Common myeloid progenitor, CD34-positive (primary cell): ENCODE measurements around the gene TP53I13.

Source experiments
- CTCF ChIA-PET: fragments of 350-600 bp; sonication (Branson Sonifier 250); formaldehyde crosslinking; loops from one replicate; lab custom pipeline; 2021; ENCODE audit warnings: antibody characterized with exemption; lab: Charles Lee
- POLR2A ChIA-PET: fragments of 350-600 bp; sonication (Branson Sonifier 250); formaldehyde crosslinking; loops from one replicate; lab custom pipeline; 2021; ENCODE audit warnings: antibody characterized with exemption; lab: Charles Lee
- DNase-seq, 3 donors: peaks; one replicate each; pipeline versions ENCODE4 v3.0.0 to v3.0.0-alpha.2; 2013
- H3K27ac ChIP-seq, 2 experiments: 1 replicate in 1 of 2; 2 replicates in 1 of 2; pipeline ENCODE4 v1.7.0; 2013; ENCODE audit warnings: inconsistent platforms in 2 of 2, low read length in 2 of 2, mild to moderate bottlenecking in 2 of 2, low read depth in 1 of 2, moderate library complexity in 1 of 2; ENCODE audit not compliant: severe bottlenecking in 2 of 2, insufficient read depth in 1 of 2, poor library complexity in 1 of 2
- H3K27me3 ChIP-seq, 5 experiments: replicated peaks in 2 of 5; 1 replicate in 3 of 5; 2 replicates in 2 of 5; pipeline versions ENCODE4 v1.6.1 to v1.7.0; 2013; ENCODE audit warnings: low read length in 4 of 5, mild to moderate bottlenecking in 2 of 5, moderate library complexity in 2 of 5, inconsistent platforms in 1 of 5; ENCODE audit not compliant: insufficient read depth in 5 of 5, control insufficient read depth in 4 of 5
- H3K36me3 ChIP-seq, 4 experiments: 1 replicate in 2 of 4; 2 replicates in 2 of 4; pipeline versions ENCODE4 v1.6.1 to v1.7.0; 2013; ENCODE audit warnings: low read length in 3 of 4, control low read depth in 1 of 4, mild to moderate bottlenecking in 1 of 4; ENCODE audit not compliant: control insufficient read depth in 4 of 4, insufficient read depth in 4 of 4
- H3K4me1 ChIP-seq, 4 experiments: 1 replicate in 3 of 4; 2 replicates in 1 of 4; pipeline versions ENCODE4 v1.6.1 to v1.7.1; 2013; ENCODE audit warnings: low read length in 3 of 4, mild to moderate bottlenecking in 3 of 4, control low read depth in 1 of 4, inconsistent platforms in 1 of 4, moderate library complexity in 1 of 4; ENCODE audit not compliant: control insufficient read depth in 4 of 4, insufficient read depth in 4 of 4; ENCODE audit errors: control extremely low read depth in 1 of 4
- H3K4me3 ChIP-seq, 7 experiments: 1 replicate in 4 of 7; 2 replicates in 3 of 7; pipeline versions ENCODE4 v1.5.1 to v1.7.0; 2013; ENCODE audit warnings: mild to moderate bottlenecking in 7 of 7, low read length in 6 of 7, moderate library complexity in 6 of 7, inconsistent platforms in 2 of 7, low read depth in 2 of 7, control low read depth in 1 of 7; ENCODE audit not compliant: insufficient read depth in 4 of 7, control insufficient read depth in 1 of 7; ENCODE audit errors: extremely low read depth in 1 of 7
- H3K9me3 ChIP-seq, 5 experiments: 1 replicate in 4 of 5; 2 replicates in 1 of 5; pipeline versions ENCODE4 v1.6.1 to v1.7.1; 2013; ENCODE audit warnings: low read length in 4 of 5, mild to moderate bottlenecking in 2 of 5, inconsistent platforms in 1 of 5, low read depth in 1 of 5, moderate library complexity in 1 of 5; ENCODE audit not compliant: control insufficient read depth in 4 of 5, insufficient read depth in 2 of 5; ENCODE audit errors: control extremely low read depth in 1 of 5
- WGBS: methylation state at CpG from one replicate; pipeline ENCODE4 v1.1.5; 2013; ENCODE audit not compliant: insufficient coverage; 5-methylcytosine and 5-hydroxymethylcytosine counted together

Gene TP53I13

DNA sequence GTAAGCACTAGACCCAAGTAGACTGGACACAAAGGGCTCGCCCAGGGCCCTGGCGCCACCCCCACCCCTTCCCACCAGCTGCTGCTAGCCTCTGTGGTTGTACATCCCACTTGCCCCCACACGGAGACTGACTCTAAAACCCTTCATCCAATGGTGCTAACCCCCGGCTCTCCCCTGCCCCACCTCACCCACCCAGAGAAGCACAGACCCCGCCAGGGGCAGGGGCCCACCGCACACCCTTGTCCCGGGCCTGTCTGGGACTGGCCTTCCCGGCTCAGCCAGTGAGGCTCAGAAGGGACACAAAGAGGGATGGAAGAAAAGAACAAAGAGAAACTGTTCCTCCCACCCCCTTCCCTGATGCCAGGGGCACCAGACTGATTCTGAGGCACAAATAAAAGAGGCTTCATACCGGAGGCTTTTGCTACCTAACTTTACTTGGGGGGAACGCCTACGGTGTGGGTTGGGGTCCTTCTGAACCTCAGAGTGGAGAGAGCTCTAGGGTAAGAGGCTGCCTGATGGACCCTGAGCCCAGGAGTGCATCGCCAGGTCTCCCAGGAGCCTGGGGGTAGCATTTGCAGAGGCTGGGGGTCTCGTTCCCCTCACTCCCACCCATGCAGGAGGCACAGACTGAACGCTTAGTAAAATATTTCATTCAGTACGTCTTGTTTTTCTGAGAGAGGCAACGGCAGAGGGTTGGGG is 46.0 kb downstream of the TP53I13 start:
- no peaks in the 10 kb centered on the region for H3K9me3 ChIP-seq
- peak overlapping the region in 5 of 7 experiments; percentile 50 to 82 (median 65) for H3K4me3 ChIP-seq
- H3K4me1 ChIP-seq = peaks cover 2 to 62% (median 56%) of the 10 kb centered on the region in 4 experiments
- H3K27ac ChIP-seq = no peak overlapping the region
- CTCF ChIA-PET = interaction anchor here (0.9 to 7.8 kb wide), 8 partner anchors 9 to 165 kb away, joined by 3 to 179 read pairs (median 15); partner anchors contain the start of gene ANKRD13B
- H3K27me3 ChIP-seq = peaks cover 0 to 31% (median 8%) of the 10 kb centered on the region in 5 experiments
- POLR2A ChIA-PET = interaction anchor here (0.6 kb wide), 1 partner anchor 78 kb away, joined by 3 read pairs; no protein-coding TSS in a partner anchor
- peaks cover 0 to under 1% (median 0%) of the 10 kb centered on the region in 4 experiments for H3K36me3 ChIP-seq
- 64% methylated on average over 10 of the region's 16 CpGs for WGBS
- no peak for DNase-seq

DNA sequence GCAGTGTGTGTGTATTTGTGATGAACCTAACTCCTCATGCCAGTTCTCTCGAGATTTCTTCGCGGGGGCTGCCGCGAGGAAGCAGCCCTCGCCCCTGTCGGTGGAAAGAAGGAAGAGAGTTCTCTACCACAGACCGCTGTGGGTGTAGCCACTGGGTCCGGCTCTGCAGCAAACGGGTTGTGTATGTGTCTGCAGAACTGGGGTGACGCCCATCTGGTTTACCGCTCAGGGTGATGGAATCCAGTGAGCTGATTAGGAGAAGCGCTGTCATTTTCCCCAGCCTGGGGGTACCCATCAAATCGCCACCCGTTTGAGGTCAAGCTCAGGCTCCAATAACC is 46.5 kb downstream of the TP53I13 start:
- H3K9me3 ChIP-seq = no peaks in the 10 kb centered on the region
- no peaks in the 10 kb centered on the region for H3K36me3 ChIP-seq
- ChIA-PET POLR2A (interaction anchor here (0.6 kb wide), 1 partner anchor 34 kb away, joined by 3 read pairs; no protein-coding TSS in a partner anchor), CTCF (interaction anchor here (0.8 to 7.8 kb wide), 10 partner anchors 9 to 165 kb away, joined by 3 to 179 read pairs (median 8); partner anchors contain the start of gene ANKRD13B)
- peak overlapping the region; percentile 41 to 82 (median 63) for H3K4me3 ChIP-seq
- WGBS = 1% methylated on average over 15 of the region's 15 CpGs
- peak; percentile 78 to 90 (median 86) for DNase-seq
- H3K27me3 ChIP-seq = peaks cover 0 to 32% (median 12%) of the 10 kb centered on the region in 5 experiments
- H3K27ac ChIP-seq = no peak overlapping the region
- H3K4me1 ChIP-seq = peaks cover 2 to 62% (median 56%) of the 10 kb centered on the region in 4 experiments

DNA sequence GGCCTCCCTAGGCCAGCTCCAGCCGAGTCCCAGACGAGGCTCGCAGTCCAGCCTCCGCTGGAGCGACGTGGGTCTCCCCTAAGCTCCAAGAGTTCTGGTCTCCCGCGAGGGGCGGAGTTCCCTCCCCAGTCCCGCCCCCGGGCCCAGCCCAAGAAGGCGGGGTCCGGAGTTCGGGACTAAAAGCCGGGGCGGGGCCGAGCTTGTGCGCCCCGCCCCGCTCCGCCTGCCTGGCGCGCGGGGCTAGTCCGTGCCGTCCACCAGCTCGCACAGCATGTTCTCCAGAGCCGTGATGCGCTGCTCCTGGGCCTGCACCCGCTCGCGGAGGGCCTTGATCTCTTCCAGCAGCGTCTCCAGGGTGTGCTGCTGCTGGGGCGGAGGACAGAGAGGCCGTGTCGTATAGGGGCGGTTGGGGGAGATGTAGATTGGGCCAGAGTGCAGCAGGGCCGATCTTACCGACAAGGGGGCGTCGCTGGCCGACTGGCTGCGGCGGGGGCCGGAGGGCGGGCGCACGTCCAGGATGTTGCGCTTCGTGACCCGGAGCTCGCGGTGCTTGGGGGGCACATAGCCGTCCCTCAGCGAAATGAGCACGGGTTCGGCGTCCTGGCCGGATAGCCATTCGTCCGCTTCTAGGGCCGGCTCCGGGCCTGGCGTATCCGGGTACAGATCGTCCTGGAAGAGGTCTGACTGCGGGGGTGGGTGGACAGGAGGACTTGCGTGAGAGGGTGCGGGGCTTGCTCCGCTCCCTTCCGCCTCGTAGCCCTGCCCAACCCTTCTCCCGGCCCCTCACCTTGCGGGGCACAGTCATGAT is 47.2 kb downstream of the TP53I13 start:
- no peaks in the 10 kb centered on the region for H3K9me3 ChIP-seq
- peak; percentile 75 to 83 (median 81) for DNase-seq
- CTCF ChIA-PET = interaction anchor here (0.8 to 7.8 kb wide), 12 partner anchors 9 to 315 kb away, joined by 3 to 179 read pairs (median 15); partner anchors contain the start of genes ANKRD13B and SSH2
- no peaks in the 10 kb centered on the region for H3K36me3 ChIP-seq
- POLR2A ChIA-PET = interaction anchor here (0.6 kb wide), 2 partner anchors 26 to 35 kb away, joined by 3 read pairs; no protein-coding TSS in a partner anchor
- peaks cover 0 to 32% (median 17%) of the 10 kb centered on the region in 5 experiments for H3K27me3 ChIP-seq
- H3K4me1 ChIP-seq = peaks cover 2 to 62% (median 56%) of the 10 kb centered on the region in 4 experiments
- peak overlapping the region; percentile 41 to 82 (median 63) for H3K4me3 ChIP-seq
- no peak overlapping the region for H3K27ac ChIP-seq
- 1% methylated on average over 54 of the region's 74 CpGs for WGBS

DNA sequence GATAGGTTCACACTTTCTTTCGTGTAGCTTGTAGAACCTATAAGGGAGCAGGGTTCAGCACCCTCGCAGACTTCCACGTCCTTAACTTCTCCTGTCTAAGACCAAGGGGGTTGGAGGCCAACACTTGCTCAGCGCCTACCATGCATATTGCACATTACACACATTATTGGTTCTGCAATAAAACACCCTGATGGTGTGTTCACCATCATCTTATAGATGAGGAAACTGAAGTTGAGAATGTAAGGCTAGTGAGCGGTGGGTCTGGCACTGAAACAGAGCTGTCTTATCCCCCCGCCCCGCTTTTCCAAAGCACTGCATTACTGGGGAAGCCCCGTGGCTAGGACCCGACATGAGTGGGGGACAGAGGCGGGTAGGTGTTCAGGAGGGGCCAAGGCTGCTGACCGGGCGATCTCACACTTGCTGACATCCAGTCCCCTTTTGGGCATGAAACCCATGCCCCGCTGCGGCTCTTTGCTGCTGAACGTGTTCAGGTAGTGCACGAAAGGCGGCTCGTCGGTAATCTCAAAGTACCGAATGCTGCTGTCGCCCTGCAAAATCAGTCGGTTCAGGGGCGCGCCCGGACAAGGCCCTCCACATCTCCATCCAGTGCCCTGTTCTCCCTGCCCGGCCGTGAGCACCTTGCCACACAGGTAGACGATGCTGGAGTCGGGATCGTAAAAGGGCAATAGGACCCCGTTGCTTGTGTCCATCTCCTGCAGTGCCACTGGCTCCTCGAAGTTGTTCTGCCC is 48.0 kb downstream of the TP53I13 start:
- CTCF ChIA-PET = interaction anchor here (0.5 to 7.8 kb wide), 20 partner anchors 9 to 477 kb away, joined by 3 to 179 read pairs (median 7); partner anchors contain the start of genes ABHD15, ANKRD13B, SSH2 and TP53I13
- H3K9me3 ChIP-seq = no peaks in the 10 kb centered on the region
- H3K27me3 ChIP-seq = peaks cover 0 to 32% (median 18%) of the 10 kb centered on the region in 5 experiments
- H3K4me3 ChIP-seq = peak overlapping the region in 6 of 7 experiments; percentile 50 to 82 (median 64)
- peak in 1 of 3 donors; percentile 25 for DNase-seq
- 4% methylated on average over 28 of the region's 32 CpGs for WGBS
- no peak overlapping the region for H3K27ac ChIP-seq
- POLR2A ChIA-PET = interaction anchor here (0.6 kb wide), 2 partner anchors 25 to 26 kb away, joined by 3 read pairs; no protein-coding TSS in a partner anchor
- no peaks in the 10 kb centered on the region for H3K36me3 ChIP-seq
- H3K4me1 ChIP-seq = peaks cover 2 to 62% (median 56%) of the 10 kb centered on the region in 4 experiments

DNA sequence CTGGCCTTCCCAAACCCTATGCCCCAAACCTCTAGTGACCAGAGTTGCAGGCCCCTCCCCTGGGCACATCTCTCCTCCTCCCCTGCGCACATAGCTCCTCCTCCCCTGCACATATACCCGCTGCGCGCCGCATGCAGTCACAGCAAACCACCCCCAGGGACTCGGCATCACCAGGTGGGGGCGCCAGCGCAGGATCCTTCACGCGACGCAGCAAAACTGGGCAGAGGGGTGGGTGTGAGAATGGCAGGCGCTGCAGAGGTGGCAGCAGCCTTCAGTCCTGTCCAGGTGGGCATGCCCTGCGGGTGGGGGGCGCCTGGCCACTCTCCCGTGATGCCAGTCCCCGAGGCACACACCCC is 48.6 kb downstream of the TP53I13 start:
- Histone ChIP-seq H3K27ac (no peak overlapping the region), H3K4me1 (peaks cover 2 to 66% (median 59%) of the 10 kb centered on the region in 4 experiments), H3K27me3 (peaks cover 0 to 32% (median 18%) of the 10 kb centered on the region in 5 experiments)

More for the DNA sequence above, 48.6 kb downstream of the TP53I13 start:
- WGBS = 2% methylated on average over 10 of the region's 16 CpGs
- ChIA-PET CTCF (interaction anchor here (0.5 to 7.8 kb wide), 29 partner anchors 10 to 476 kb away, joined by 3 to 179 read pairs (median 5); partner anchors contain the start of genes ABHD15, ANKRD13B, SSH2 and TP53I13), POLR2A (interaction anchor here (0.6 kb wide), 2 partner anchors 26 to 213 kb away, joined by 3 read pairs; no protein-coding TSS in a partner anchor)
- Histone ChIP-seq H3K4me3 (peak overlapping the region in 6 of 7 experiments; percentile 9 to 82 (median 58)), H3K36me3 (no peaks in the 10 kb centered on the region), H3K9me3 (no peaks in the 10 kb centered on the region)
- peak; percentile 89 to 94 (median 94) for DNase-seq
